A673 (cell line): Measurements from ENCODE around the gene TMEM238.

ENCODE experiments used
- CTCF ChIP-seq: fragments of 300-800, 200-600 bp; sonication (generic); conservative IDR thresholded peaks from 2 replicates; pipeline ENCODE4 v1.5.1; 2017; ENCODE audit warnings: low read depth, mild to moderate bottlenecking, antibody characterized with exemption, low read length, moderate library complexity, mixed read lengths
- EZH2 ChIP-seq: fragments of 200-600 bp; sonication (generic); IDR thresholded peaks from 2 replicates; pipeline ENCODE4 v1.6.1; 2017; ENCODE audit warnings: borderline replicate concordance, low read depth, mild to moderate bottlenecking, mixed read lengths, antibody characterized with exemption, low read length; ENCODE audit not compliant: poor library complexity, severe bottlenecking

- TF ChIP-seq CTCF (no peak), EZH2 (no peak)
These were observed 24.9 kb downstream of the TMEM238 start for GRCh38 chr19:55358943-55359908.
